HG03097 (cell line): ENCODE results near the gene GALNT14.
A peak's percentile ranks its signal among the peaks of the same experiment; 100 is the strongest.

Experiments
- ATAC-seq: cut with Tn5 transposase; IDR thresholded peaks from one replicate; pipeline ENCODE4 v1.9.1; 2021; ENCODE audit not compliant: unreplicated experiment, low FRiP score

Gene GALNT14

DNA sequence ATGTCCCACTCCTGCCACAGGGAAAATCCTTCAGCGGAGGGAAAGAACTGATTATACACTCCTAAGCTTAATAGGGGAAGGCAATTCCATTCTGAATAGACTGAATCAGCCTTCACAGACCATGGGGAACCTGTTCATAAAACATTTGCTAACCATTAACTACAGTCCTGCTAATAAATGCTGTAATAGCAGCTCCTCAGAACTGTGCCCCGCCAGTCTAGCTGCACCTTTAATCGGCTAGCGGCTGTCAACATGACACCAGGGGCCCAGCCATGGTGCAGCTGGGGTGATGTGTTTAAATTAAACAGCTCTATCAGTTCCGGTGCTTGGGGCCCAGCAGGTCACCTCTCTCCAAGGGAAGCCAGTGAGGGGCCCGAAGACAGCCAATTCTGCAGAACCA, 77.8 kb downstream of the GALNT14 start:
- ATAC-seq, result no peak

DNA sequence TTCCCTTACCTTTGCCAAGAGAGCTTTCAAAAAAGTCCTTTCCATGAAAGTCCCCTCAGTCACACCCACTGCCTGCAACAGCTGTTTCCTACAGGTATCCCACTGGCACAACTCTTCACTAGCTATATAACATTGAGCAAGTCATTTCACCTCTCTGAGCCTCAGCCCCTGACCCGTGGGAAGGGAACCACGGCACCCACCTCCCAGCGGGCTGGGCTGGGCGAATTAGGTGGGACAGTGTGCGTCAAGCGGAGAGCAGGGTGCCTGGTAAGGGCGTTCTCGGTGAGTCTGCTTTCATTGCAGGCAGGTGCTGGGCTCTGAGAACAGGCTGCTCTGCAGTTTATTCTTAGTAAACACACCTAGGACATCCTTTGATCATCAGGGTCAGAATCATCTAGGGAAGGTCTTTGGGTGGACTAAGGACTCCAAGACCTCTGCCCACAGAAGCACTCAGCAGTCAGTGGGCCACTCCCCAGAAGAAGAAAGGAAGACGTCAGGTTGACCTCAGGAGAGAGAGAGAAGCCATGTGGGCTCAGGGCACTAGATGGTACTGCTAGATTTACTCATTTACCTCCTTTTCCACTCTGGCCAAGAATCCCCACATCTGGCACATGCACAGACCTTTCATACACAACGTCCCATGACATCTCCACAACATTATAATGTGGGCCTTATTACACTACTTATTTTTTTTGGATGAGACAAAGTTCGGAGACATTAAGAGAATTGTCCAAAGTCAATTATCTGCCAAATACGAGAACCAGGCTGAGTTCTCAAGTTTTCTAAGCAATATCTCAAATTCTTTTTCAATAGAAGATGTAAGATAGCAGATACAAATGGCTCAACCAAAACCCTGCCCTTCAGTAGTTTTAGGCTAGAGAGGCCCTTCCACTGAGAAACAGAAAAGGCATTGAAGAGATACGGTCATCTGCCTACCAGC, 79.9 kb downstream of the GALNT14 start:
- ATAC-seq, result no peak

GRCh38 chr2:31057691-31058090, 80.5 kb downstream of the GALNT14 start:
- no peak for ATAC-seq

DNA sequence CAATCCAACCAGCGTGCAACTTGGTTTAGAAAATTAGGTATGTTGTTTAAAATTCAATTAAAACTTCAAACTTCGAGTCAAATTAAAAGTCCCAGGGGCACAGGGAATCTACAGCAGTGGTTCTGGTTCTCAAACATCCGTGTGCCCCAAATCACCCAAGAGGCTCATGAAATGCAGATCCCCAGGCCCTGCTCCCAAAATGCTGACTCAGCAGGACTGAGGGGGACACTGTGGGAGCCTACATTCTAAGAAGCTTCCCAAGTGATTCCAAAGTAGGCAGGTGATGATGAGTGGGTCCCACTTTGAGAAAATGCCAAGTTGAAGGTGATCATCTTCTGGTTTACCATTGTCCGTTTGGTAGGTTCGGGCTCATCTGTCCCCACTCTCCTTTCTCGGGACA, 82.3 kb downstream of the GALNT14 start:
- ATAC-seq, result no peak

DNA sequence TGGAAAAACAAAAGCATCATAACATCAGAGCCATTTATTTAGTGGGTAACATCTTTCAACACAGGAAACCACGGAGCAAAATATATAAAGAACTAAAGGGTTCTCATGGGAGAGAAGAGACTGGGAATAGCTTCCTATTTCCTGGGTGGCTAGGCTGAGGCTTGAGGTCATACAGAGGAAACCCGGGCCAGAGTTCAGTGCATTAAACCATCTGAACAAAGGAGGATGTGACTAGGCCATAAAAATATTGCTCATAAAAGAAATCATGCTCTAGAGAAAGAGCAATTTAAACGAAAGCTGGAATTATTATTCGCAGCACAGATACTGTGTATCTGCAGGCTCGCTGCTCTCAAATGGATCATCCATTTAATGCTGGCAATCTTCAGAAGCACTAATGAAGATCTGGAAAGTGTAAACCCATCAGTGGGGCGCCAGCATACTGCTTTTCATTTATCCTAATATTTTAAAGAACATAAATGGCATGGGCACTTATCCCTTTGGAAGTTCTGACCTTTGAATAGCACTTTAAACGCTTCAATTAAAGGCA, 83.3 kb downstream of the GALNT14 start:
- ATAC-seq, result no peak

DNA sequence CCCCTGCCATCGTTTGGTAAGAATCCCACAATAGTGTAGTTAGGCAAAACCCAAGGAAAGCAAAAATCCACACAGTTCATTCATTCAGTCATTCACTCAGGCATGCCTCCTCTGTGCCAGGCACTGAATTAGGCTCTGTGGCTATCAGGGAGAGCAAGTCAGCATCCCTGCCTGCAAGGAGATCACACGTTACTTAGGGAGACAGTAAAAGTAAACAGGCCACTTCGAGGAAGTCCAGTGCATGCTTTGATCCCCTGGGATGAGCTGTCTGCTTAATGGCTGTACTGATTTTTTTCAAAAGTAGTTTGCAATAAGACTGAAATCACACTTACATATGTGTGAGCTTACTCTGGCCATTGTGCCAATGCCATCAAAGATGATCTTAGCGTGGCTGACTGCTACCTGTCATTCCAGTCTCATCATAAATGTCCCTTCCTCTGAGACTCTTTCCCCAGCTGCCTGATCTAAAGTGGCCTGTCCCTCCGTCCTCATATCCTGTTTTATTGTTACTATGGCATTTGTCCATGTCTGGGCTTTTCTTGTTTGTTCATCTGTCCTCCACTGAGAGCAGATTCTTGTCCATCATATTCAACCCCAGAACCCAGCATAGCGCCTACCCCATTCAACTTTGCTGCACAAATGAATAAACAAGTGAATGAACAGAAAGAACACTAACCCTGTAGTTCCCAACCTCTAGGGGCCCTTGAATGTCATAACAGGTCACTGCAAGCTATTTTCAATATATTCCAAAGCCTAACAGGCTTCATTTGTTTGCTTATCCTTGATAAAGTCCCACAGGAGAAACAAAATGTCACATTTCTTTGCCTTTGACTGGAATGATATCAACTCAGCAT, 84.1 kb downstream of the GALNT14 start:
- no peak for ATAC-seq

DNA sequence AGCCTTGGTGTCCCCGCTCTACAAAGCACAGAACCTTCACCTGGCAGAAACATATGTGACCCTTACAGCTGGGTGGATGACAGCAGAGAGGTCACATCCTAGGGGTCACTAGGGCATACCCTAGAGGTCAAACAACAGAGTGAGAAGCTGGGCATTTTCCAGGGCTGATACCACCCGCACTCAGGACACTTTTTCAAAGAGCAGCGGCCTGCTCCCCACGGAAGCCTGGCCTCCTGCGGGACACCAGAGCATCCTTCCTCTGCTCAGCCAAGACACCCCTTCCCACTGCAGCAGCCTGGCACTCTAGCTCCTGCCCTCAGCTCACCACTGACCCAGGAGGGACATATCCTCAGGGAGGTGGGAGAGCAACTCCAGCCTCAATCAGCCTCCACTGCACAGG, 86.0 kb downstream of the GALNT14 start:
- no peak for ATAC-seq

DNA sequence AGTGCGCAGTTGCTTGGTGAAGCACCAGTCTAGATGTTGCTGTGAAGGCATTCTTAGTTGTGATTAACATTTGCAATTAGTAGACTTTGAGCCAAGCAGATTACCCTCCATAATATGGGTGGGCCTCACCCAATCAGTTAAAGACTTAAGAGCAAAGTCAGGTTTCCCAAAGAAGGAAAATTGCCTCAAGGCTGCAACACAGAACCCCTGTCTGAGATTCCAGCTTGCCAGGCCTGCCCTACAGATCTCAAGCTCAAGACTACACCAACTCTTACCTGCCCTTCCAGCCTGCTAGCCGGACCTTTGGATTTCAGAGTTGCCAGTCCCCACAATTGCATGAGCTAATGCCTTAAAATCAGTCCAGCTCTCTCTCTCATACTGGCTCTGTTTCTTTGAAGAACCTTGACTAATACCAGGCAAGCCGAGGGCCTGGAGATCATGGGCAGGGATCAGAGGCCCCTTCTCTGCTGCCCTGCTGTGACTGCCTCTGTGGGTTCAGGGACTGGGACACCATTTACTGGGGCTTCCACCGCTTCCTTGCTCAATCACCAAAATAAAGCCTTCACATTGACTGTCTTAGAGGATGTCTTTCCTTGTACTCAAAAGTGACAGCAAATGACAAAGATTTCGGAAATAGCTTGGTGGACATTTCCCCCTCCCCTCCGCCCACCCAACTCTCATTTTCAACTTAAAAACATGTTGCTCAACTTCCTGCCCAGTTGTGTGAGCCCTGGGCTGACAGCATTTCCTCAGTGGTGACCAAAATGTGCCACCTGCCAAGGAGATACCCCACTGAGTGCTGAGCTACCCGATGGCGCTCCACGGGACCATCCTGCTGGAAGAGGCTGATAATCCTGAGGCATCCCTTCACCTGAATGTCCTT, 86.7 kb downstream of the GALNT14 start:
- ATAC-seq, result no peak

DNA sequence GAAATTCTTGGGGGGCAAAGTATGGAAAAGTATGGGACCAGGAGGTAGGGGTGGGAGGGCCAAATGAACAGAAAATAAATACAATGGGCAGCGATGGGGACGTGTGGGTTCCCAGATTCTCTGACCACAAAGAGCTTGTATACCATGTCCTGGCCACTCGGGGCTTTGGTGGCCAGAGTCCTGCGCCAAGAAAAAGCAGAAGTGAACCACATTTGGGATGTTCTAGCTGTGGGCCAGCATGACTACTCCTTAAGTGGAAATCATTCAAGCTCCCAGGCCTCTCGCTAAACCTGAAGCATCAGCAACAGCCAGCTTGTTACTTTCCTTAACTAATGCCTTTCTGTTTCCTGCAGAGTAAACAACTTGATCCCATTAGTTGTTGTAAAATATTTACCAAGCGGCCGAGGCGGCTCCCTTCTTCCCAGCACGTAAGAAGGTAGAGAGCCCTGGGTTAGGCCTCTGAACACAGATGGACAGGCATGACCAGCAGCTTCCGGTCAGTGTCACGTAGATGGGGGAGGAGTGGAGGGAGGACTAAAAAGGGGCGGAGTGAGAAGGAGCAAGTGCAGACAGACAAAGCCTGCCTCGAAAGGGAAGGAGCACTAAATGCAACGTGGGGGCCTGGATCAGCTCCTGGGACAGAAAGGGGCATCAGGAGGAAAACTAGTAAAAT, 88.2 kb downstream of the GALNT14 start:
- ATAC-seq, result no peak

DNA sequence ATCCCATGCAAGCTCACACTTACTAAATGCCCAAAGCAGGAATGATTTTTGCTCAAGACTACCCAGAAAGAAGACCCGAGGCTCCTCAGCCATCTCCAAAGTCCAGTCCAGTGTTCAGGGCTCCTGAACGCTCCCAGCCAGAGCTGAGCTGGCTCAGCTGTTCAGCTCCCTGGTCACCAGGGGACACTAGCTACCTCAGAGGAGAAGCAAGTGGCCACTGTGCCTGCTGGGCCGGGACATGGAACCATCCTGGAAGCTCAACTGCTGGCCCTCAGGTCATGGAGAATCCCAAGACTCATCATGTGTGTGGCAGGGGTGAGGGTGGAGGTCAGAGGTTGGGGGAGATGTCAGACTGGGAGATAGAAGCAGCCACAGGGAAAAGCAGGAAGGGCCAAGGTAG, 89.0 kb downstream of the GALNT14 start:
- ATAC-seq, result no peak

- no peak for ATAC-seq
These were observed 90.6 kb downstream of the GALNT14 start for GRCh38 chr2:31047599-31047998.

GRCh38 chr2:31038385-31038784, 99.9 kb downstream of the GALNT14 start:
- no peak for ATAC-seq

DNA sequence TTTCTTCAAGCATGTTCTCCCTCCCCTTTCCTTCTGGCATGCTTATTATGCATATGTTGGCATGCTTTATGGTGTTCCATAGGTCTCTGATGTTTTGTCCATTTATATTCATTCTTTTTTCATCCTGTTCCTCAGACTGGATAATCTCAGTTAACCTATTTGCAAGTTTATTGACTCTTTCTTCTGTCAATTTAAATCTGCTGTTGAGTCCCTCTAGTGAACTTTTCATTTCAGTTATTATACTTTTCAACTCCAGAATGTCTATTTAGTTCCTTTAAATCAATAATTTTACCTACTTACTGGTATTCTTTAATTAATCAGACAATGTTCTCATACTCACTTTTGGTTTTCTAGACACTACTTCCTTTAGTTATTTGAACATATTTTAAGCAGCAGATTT, 101.2 kb downstream of the GALNT14 start:
- ATAC-seq, result no peak

- no peak for ATAC-seq
These were observed 105.2 kb downstream of the GALNT14 start for GRCh38 chr2:31033032-31033431.

- ATAC-seq, result no peak
These were observed 105.8 kb downstream of the GALNT14 start for GRCh38 chr2:31032475-31032874.

DNA sequence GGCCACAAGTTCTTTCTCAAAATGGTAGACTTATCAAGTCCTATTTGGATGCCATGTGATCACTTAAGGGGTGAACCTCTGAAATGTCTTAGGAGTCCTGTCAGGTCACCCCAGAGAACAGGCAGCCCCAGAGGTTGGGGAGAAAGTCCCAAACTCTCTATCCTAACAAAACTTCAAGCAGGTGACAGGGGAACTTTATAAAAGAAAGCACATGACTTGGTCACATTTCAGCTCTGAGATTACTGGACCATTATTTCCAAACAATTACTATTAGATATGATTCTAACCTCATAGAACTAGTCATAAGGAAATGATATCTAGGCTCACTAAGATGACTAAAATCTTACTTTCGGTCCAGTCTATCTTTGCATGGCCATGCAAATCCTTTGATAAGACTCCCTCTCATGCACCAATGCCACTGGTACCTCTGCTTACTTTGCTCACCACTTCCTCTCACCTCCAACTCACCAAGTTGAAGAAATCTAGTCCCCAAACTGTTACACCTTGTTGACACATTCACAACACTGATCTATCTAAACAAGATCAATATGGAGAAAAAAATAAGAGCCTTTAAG, 107.0 kb downstream of the GALNT14 start:
- ATAC-seq, result peak; percentile 83

DNA sequence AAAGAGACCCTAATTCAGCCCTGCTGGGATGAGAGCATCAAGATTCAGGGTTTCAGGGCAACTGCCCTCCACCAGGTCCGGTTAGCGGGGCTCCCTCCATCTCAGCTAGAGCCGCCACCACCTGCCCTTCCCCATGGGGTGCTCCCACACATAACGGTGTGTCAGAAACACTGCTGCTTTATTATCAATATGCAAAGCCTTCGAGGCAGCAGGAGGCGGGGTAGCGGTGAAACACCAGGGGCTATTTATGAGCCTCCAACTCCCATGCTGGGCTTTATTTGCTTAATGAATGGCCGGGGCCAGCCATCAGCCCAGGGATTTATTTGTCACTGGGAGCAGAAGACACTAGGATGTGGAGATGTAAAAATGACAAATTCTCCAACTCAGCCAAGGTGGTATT, 109.8 kb downstream of the GALNT14 start:
- no peak for ATAC-seq

DNA sequence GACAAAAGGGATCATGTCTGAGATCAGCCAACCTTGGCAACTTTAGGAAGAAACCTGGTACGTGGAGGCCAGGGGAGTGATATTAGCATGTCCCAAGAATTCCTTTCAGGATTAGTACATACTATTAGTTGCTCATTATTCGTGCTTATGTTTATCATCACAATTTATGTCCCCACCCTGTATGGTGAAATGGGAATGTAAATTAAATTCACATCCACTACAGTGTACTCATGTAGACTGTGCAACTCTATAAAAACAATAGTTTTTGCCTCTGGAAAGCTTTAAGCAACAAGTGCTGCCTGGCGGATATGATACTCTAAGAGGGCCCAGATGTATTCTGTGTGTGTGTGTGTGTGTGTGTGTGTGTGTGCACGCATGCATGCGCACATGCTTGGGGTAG, 110.7 kb downstream of the GALNT14 start:
- ATAC-seq, result no peak

GRCh38 chr2:31023541-31023940, 114.7 kb downstream of the GALNT14 start:
- no peak for ATAC-seq
